K562 (cell line): ENCODE measurements around the gene MTHFR. TPM values are rescaled to one million over a fixed set of nuclear protein-coding genes. Genes with fewer than 3 reads are reported as not detected.

ENCODE experiments used
- BRF1 ChIP-seq: IDR thresholded peaks from 3 replicates; pipeline ENCODE4 v1.6.1; 2011; ENCODE audit warnings: borderline replicate concordance, mild to moderate bottlenecking; ENCODE audit not compliant: insufficient read length; ENCODE audit errors: extremely low read depth
- CHD2 ChIP-seq: IDR thresholded peaks from 2 replicates; pipeline ENCODE4 v1.6.1; 2011; ENCODE audit warnings: low read depth, low read length
- E2F1 ChIP-seq: sonication (generic); formaldehyde crosslinking; IDR thresholded peaks from 2 replicates; pipeline ENCODE4 v1.8.1; 2023; ENCODE audit warnings: mild to moderate bottlenecking, missing genetic modification reagents, moderate library complexity
- ERF ChIP-seq: fragments of 450-650 bp; formaldehyde crosslinking; IDR thresholded peaks from 2 replicates; pipeline ENCODE4 v1.4.0; 2020; ENCODE audit warnings: mild to moderate bottlenecking, mixed read lengths
- NUFIP1 ChIP-seq: fragments of 450-650 bp; IDR thresholded peaks from 2 replicates; pipeline ENCODE4 v1.6.1; 2018; ENCODE audit not compliant: partially characterized antibody
- PBX2 ChIP-seq, 2 experiments: IDR thresholded peaks in 1 of 2; conservative IDR thresholded peaks in 1 of 2; 2 replicates each; pipeline ENCODE4 v1.6.1; 2016; ENCODE audit warnings: low read depth in 2 of 2, mild to moderate bottlenecking in 1 of 2, missing compliant biosample characterization in 1 of 2, missing genetic modification characterization in 1 of 2, moderate library complexity in 1 of 2
- SFPQ ChIP-seq: fragments of 200-400 bp; formaldehyde crosslinking; IDR thresholded peaks from 2 replicates; pipeline ENCODE4 v1.6.1; 2017; ENCODE audit warnings: mild to moderate bottlenecking, low read depth, low read length, moderate library complexity
- SMAD1 ChIP-seq: fragments of 150-350 bp; IDR thresholded peaks from 2 replicates; pipeline ENCODE4 v1.6.1; 2014; ENCODE audit warnings: low read length, low read depth; ENCODE audit not compliant: partially characterized antibody
- SOX6 ChIP-seq: fragments of 450-650 bp; IDR thresholded peaks from 2 replicates; pipeline ENCODE4 v1.6.1; 2014; ENCODE audit warnings: mild to moderate bottlenecking
- TARDBP ChIP-seq: fragments of 450-650 bp; IDR thresholded peaks from 2 replicates; pipeline ENCODE4 v1.6.1; 2016
- TBL1XR1 ChIP-seq, 2 experiments: IDR thresholded peaks; 2 replicates each; pipeline ENCODE4 v1.6.1; 2012; ENCODE audit warnings: improper control_type of control experiment in 2 of 2, low read length in 2 of 2, mild to moderate bottlenecking in 1 of 2
- XRCC4 ChIP-seq: IDR thresholded peaks from one replicate; pipeline ENCODE4 v1.6.1; 2011; ENCODE audit not compliant: insufficient read depth, insufficient read length; ENCODE audit errors: extremely low read depth
- ZBTB49 ChIP-seq: sonication (generic); formaldehyde crosslinking; IDR thresholded peaks from 2 replicates; pipeline ENCODE4 v1.8.0; 2022; ENCODE audit warnings: missing genetic modification reagents, mild to moderate bottlenecking, borderline replicate concordance
- ZFP30 ChIP-seq: fragments of 250-450 bp; sonication (Bioruptor Pico); IDR thresholded peaks from 2 replicates; pipeline ENCODE4 v1.8.0; 2022; ENCODE audit warnings: moderate library complexity, mild to moderate bottlenecking, inconsistent platforms, borderline replicate concordance
- ZNF143 ChIP-seq: sonication (generic); formaldehyde crosslinking; IDR thresholded peaks from 2 replicates; pipeline ENCODE4 v1.9.0; 2022; ENCODE audit warnings: mild to moderate bottlenecking, missing genetic modification reagents
- ZZZ3 ChIP-seq: fragments of 450-650 bp; IDR thresholded peaks from 2 replicates; pipeline ENCODE4 v1.6.1; 2016; ENCODE audit warnings: antibody characterized with exemption, mild to moderate bottlenecking, moderate library complexity
- polyA plus RNA-seq, 8 experiments: library from polyadenylated mRNA; depleted of rRNA in 4 of 8; stranded (reverse) in 5 of 8; unstranded in 3 of 8; fragments of >200 nt; fragmentation: Nextera tagmentation in 2 of 8; fragmentation: Illumina TruSeq in 1 of 8; extraction: Ambion mirVana in 2 of 8; extraction: Trizol in 1 of 8; gene quantifications; 2 replicates each; pipeline versions ENCODE4 v1.2.1 to v1.2.3, GENCODE V29; 2011 to 2014; ENCODE audit warnings: inconsistent platforms in 1 of 8, missing spikeins in 1 of 8
- total RNA-seq, 7 experiments: library from RNA; depleted of rRNA in 6 of 7; stranded (reverse); fragments of >200 nt in 6 of 7; fragmentation: Illumina TruSeq in 2 of 7; extraction: Trizol in 2 of 7; gene quantifications; 2 replicates each; pipeline versions ENCODE4 v1.2.1 to v1.2.3, GENCODE V29; 2011 to 2021; ENCODE audit warnings: low replicate concordance in 1 of 7

Gene MTHFR
- total and polyA plus RNA-seq, 9 of the 15 experiments (the other 6 are each of a cell fraction or from before 2014, with no cell fraction given) = 5.0 to 104 (median 62.6) TPM

GRCh38 chr1:11800756-11801433 is 4.9 kb downstream of the MTHFR start (continued):
- TF ChIP-seq E2F1 (CRISPR knock-in tag) (no peak), ZNF143 (CRISPR knock-in tag) (peak; percentile 64; the same call in 1 of the 2 replicates), SOX6 (0 out of 2 replicates have a peak, but pooled peaks have one; percentile 9), SMAD1 (no peak), NUFIP1 (no peak), ERF (CRISPR knock-in tag) (no peak), PBX2 (CRISPR knock-in tag; IDR thresholded peaks at IDR 0.05; ENCODE audit: low read depth) (no peak), PBX2 (tag; conservative IDR thresholded peaks at IDR 0.05; ENCODE audit: low read depth) (no peak), BRF1 (no peak), TARDBP (no peak), TBL1XR1 (IDR thresholded peaks at IDR 0.05; ENCODE audit: low read length in 2 of 2) (0 out of 4 replicates have a peak, but pooled peaks of 1 of the 2 experiments have one; percentile 30), XRCC4 (no peak), ZZZ3 (no peak), SFPQ (no peak), ZFP30 (CRISPR knock-in tag) (no peak), CHD2 (no peak), ZBTB49 (CRISPR knock-in tag) (no peak)
